Inflammatory macrophage (primary cell): ENCODE results near the gene TFDP1.
"Not testable (repeated sequence)": the region's sequence is repeated elsewhere in the genome, so short reads cannot be mapped to it uniquely, and the experiment has no call there.

ENCODE experiments used
- DNase-seq, 2 donors: peaks; one replicate each; pipeline ENCODE4 v3.0.0-alpha.2; 2020 to 2022

The TFDP1 gene

GRCh38 chr13:113551081-113552000 lies 33.2 kb upstream of the TFDP1 start:
- DNase-seq: no peak

DNA sequence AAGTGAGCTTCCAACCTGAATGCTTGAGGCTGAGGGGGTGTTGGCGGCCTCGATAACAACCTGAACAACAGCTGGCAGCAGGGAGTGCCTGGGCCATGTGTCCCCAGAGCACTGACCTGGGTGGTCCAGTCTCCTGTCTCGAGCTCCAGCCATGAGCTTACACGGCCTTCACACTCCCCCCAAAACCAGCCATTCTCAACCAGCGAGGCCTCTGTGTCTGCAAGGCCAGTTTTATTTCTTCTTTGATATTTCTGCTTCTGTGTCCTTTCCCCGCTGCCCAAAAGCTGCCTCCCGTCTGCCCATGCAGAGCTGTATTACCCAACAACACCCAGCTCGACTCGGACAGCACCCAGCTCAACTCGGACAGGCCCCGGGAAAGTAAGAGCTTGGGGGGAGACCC lies 32.5 kb upstream of the TFDP1 start:
- no peak for DNase-seq

DNA sequence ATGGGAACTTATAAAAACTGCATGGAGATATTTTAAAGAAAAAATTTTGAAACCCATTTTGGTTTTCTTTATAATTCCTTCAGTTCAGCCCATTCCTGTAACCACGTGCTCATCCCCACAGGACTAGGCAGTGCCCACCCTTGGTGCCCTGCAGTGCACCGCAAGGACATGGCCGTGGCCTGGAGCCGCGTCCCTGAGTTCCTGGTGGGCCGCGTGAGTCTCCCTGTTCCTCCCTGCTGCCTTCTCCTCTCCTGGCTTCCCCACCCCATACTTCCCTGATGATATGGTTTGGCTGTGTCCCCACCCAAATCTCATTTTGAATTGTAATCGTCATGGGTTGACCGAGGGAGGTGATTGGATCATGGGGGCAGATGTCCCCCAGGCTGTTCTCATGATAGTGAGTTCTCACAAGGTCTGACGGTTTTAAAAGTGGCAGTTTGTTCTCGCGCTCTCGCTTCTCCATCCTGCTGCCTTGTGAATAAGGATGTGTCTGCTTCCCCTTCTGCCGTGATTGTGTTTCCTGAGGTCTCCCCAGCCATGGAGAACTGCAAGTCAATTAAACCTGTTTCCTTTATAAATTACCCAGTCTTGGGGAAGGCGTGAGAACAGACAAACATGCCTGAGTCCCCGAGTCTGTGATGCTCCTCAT lies 31.6 kb upstream of the TFDP1 start:
- DNase-seq: peak; percentile 43 to 45

DNA sequence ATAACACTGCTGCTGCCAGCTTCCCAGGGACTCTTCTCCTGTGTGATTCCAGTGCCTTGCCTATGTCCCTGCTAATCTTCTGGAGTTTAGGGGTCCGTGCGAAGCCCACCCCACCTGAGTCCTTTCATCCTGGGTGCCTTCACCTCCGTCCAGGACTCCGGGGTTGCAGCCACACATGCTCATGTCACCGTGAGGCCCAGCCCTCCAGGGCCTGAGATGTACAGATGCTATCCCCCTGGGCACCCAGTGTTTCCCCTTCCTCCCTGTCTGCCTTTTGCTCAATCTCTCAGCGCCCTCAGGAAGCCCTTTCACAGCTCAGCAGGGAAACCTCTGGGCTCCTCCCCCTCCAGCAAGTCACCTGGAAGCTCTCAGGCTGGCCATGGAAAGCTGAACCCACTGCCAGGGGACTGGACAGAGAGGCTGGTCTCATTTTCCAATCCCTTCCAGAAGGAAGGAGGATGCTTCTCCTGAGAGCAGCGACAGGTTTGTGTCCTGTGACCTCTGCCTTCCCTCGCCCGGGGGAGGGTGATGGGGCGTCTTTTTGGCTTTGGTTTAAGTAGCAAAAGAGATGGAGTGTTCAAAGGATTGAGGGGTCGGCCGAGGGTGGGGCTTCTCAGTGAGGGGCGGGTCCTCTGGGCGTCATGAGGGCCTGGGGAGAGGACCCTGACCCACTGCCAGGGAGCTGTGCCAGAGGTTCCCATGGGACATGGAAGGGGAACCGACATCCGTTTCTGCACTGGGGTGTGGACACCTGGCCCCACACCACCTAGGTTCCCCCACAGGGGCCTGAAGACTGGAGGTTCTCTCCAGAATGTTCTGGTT lies 30.8 kb upstream of the TFDP1 start:
- DNase-seq: no peak

DNA sequence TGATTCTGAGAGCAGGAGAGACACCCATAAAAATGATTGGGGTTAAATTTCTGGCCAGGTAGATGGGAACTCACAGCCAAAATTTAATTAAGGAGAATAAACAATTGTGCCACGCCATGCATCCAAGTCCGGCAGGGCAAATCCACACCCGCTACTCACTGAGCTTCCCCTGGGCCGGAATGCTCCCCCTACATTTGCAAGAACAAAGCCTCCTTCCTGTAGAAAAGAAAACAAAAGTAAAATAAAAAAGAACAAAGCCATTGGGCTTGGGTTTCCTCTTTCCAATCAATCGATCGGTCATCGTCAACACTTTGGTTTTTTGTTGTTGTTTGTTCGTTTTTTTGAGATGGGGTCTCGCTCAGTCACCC lies 30.2 kb upstream of the TFDP1 start:
- no peak for DNase-seq

GRCh38 chr13:113555141-113555540 lies 29.4 kb upstream of the TFDP1 start:
- DNase-seq: no peak

- no peak for DNase-seq
Measured at GRCh38 chr13:113557013-113557412, 27.5 kb upstream of the TFDP1 start.

GRCh38 chr13:113558461-113558860 lies 26.1 kb upstream of the TFDP1 start:
- DNase-seq: no peak

DNA sequence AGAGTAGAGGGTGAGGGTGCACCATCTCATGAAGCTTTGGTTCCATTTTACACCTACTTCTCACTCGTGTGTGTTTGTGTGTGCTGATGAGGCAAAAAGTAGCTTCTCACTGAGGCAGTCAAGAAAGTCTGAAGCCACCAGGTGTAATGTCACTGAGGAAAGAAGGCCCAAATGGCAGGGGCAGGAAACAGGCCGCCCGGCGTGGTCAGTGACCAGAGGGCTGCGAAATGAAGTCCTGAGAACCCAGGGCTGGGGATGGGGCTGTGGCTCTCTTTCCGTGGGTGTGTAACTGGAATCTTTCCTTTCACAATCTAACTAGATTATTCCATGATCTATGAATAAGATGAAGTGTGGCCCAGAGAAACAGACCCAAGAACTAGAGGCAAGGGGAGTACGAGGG lies 25.5 kb upstream of the TFDP1 start:
- DNase-seq: no peak

DNA sequence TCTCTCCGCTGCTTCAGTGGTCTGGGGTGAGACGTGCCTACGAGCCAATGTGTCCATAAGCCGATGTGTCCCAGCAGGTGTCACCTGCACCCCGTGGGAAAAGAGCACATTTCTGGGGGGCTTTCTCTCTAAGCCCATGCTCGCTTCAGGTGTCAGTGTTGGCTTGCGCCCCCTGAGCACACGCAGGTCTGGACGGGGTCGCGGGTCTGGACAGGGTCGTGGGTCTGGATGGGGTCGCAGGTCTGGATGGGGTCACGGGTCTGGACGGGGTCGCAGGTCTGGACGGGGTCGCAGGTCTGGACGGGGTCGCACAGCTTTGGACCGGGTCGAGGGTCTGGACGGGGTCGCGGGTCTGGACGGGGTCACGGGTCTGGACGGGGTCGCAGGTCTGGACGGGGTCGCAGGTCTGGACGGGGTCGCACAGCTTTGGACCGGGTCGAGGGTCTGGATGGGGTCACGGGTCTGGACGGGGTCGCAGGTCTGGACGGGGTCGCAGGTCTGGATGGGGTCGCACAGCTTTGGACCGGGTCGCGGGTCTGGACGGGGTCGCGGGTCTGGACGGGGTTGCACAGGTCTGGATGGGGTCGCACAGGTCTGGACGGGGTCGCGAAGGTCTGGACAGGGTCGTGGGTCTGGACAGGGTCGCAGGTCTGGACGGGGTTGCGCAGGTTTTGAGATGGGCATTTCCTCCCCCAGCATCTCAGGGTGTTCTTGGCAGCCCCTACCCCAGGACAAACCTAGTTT lies 24.5 kb upstream of the TFDP1 start:
- no peak for DNase-seq

GRCh38 chr13:113560645-113561416 lies 23.7 kb upstream of the TFDP1 start:
- DNase-seq: no peak

DNA sequence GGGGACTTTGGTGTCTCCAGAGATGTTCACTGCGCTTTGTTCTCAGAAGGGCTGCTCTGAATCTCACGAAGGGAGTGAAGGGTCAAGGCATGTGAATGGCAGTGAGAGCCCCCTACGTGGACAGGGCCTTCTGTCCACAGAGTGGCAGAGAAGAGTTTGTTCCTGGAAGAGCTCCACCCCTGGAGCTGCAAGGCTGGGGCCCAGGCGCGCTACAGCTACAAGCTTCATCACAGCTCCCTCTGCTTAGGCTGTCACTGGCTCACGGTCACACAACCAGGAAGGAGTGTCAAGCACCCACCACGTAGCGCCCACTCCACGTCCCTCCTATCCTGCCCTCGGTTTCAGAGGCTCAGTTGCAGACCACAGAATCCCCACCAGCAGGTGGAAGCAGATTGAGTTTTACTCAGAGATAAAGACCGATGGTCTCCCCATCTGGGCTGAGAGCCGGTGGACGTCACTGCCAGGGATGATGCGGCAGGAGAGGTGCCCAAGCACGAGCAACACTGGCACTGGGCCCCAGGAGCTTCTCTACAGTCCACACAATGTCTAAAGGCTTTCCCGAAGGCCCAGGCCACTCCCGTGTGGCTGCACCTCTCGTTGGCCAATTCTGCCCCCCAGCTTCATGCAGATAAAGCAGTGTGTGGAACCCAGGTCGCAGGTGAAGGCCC lies 23.0 kb upstream of the TFDP1 start:
- no peak for DNase-seq

DNA sequence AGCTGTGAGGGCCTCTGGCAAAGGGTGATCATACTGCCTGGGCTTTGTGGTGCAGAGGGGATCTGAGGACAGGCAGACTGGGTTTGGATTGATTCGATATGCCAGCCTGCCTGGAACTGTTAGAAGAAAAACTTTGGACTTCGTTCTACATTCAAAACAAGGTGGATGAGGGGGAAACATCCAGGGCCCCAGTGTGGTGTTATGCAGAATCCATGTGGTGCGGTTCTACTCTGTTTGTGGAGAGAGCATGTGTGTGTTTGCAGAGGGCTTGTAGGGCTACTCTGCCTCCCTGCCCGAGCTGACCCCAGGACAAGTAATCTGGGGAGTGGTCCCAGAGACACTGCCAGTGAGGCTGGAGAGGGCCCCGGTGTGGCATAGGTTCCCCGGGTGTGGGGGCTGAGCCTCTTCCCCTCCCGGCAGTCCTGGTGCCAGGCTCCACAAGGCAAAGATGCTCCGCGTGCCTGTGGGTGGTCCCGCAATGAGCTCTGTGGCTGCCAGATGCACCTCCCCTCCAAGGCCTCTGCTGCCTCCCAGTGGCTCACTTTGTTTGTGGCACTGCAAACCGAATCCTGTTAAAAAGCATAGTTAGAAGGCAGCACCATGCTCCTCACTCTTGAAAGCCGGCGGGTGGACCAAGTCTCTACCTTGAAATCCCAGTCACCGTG lies 22.3 kb upstream of the TFDP1 start:
- DNase-seq: peak; percentile 48 to 57

- DNase-seq: no peak
Measured at GRCh38 chr13:113562844-113563243, 21.7 kb upstream of the TFDP1 start.

- DNase-seq: not testable (repeated sequence)
Measured at GRCh38 chr13:113563511-113563910, 21.0 kb upstream of the TFDP1 start.

GRCh38 chr13:113564331-113565023 lies 20.1 kb upstream of the TFDP1 start:
- no peak for DNase-seq

- no peak for DNase-seq
Measured at GRCh38 chr13:113565526-113566226, 18.9 kb upstream of the TFDP1 start.

DNA sequence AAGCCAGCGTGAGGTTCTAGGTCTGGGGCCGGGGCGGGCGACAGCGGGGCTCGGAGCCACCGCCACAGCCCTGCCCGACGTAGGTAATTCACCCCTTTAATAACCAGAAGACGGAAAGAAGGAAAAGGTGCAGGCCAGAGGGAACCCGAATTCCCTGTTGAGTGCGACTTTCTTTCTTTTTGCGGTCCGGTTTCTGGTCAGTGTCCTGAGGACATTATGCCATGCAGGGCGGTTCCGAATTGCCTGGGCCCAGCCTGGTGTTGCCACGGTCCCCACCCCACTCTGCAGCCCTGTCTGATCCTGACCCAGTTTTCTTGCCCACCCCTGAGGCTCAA lies 18.4 kb upstream of the TFDP1 start:
- no peak for DNase-seq

GRCh38 chr13:113567681-113568080 lies 16.9 kb upstream of the TFDP1 start:
- DNase-seq: no peak
